ENCODE data around the gene TRPM5. TPM values are rescaled to one million over a fixed set of nuclear protein-coding genes. Genes with fewer than 3 reads are reported as not detected.
A peak's percentile ranks its signal among the peaks of the same experiment; 100 is the strongest.

Gene TRPM5
- polyA plus RNA-seq, 3 donors from 2014 or later = not detected

DNA sequence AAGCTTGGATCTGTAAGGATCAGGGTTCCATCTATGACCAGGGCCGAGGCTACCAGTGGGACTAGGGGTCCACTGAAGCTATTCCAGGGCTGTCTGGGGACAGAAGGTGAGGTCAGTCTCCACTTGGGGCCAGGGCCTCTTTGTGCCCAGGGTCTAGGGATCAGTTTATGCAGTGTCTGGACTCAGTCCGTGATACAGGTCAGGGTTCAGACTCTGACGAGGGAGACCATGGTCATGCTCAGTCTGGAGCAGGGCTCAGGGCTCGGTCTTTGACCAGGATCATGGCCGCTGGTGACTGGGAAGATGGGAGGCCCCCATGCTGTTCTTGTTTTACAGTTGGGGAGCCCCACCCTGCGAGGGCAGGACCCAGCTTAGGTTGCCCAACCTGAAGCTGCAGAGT, 32.0 kb downstream of the TRPM5 start:
- Mint-ChIP-seq H3K27ac (no peak overlapping the region), H3K9me3 (no peaks in the 10 kb centered on the region), H3K4me1 (no peaks in the 10 kb centered on the region), H3K4me3 (no peak overlapping the region), H3K36me3 (no peaks in the 10 kb centered on the region), H3K27me3 (ENCODE audit: low read depth in 3 of 3) (peaks cover 0 to 3% (median 0%) of the 10 kb centered on the region in 3 donors)
- no peak for DNase-seq

DNA sequence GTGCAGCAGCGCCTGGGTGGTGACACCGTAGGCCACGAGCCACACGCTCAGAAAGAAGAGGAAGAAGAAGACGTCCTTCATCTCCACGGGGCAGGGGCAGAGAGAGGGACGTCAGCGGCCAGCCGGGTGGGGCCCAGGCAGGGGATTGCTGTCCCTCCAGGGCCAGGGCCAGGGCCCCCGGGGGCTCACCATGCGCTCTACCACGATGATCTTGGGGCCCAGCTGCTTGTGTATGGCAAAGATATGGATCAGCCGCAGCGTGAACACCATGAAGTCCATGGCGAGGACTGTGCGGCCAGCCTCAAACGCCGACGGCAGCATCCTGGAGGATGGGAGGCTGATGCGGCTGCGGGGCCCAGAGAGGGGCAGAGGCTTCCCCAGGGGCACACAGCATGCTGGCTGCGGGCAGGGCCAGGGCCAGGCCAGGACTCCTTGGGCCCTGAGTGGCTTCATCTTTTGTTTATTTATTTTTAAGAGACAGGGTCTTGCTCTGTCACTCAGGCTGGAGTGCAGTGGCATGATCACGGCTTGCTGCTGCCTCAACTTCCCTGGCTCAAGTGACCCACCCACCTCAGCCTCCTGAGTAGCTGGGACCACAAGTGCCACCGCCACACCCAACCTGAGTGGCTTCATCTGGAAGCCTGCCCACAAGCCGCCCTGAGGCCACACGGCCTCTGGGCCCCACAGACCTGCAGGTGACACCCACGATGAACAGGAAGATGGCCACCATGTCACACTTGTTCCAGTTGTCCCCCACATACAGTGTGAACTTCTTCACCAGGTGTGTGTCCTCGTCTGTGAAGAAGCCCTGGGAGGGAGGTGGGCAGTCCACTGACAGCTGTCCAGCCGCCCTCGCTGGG, 32.6 kb downstream of the TRPM5 start:
- Mint-ChIP-seq H3K9me3 (no peaks in the 10 kb centered on the region), H3K4me3 (no peak overlapping the region), H3K36me3 (no peaks in the 10 kb centered on the region), H3K27ac (no peak overlapping the region), H3K27me3 (ENCODE audit: low read depth in 3 of 3) (peaks cover 0 to 3% (median 0%) of the 10 kb centered on the region in 3 donors), H3K4me1 (no peaks in the 10 kb centered on the region)
- DNase-seq = no peak

DNA sequence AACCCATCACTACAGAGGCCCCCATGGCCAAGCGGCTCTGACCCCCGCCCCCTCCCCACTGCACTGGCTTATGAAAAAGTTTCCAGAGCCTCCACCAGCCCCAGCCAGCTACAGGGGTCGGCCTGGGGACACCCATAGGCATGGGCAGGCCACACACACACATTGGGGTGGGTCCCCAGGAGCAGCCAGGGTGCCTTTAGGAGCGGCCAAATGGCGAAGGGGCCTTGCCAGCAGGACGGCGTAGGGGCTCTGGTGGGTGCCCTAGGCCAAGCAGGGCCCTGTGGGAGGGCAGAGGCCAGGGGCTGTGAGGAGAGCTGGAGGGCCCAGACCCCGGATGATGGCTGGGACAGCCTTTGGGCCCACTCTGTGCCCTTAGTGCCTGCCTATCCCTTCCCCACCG, 33.7 kb downstream of the TRPM5 start:
- DNase-seq = no peak
- Mint-ChIP-seq H3K9me3 (no peaks in the 10 kb centered on the region), H3K4me3 (no peak overlapping the region), H3K27me3 (ENCODE audit: low read depth in 3 of 3) (peaks cover 0 to 4% (median 0%) of the 10 kb centered on the region in 3 donors), H3K4me1 (no peaks in the 10 kb centered on the region), H3K36me3 (no peaks in the 10 kb centered on the region), H3K27ac (no peak overlapping the region)

DNA sequence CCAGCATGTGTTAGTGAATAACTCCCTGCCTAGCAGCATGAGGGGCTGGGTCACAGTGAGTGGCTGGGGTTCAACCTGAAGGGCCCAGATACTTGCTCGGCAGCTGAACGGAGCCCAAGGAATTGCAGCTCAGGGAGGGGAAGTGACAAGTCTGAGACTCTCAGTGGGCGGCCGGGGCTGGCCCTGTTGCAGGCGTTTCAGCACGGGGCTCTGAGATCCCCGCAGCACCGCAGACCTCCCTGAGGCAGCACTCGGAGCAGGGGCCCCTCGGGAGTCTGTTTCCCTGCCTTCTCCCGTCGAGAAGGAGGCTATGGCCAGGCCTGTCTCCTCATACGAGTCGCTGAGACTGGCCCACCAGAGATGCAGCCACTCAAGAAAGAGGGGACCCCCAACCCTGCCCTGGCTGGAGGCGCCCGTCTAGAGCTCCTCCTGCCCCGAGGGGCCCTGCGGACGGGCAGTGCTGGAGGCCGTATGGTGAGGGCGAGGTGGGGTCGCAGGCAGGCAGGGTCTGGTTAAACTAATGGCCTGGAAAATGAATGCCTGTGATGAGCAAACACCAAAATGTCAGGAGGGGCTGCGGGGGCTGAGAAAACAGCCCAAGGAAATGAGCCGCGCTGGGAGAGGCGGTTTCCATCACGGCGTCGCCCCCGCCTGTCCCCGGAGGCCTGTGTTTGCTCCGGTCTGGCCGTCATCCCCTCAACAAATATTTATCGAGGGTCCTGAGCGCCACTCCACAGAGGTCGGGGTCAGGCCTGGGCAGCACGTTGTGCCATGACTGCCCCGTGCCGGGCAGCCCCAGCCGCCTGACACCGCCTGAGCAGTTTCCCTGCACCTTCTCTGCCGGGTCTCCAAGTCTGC, 34.5 kb downstream of the TRPM5 start:
- Mint-ChIP-seq H3K27me3 (ENCODE audit: low read depth in 3 of 3) (peaks cover 0 to 4% (median 0%) of the 10 kb centered on the region in 3 donors), H3K4me3 (no peak overlapping the region), H3K4me1 (no peaks in the 10 kb centered on the region), H3K27ac (no peak overlapping the region), H3K36me3 (no peaks in the 10 kb centered on the region), H3K9me3 (no peaks in the 10 kb centered on the region)
- DNase-seq = no peak

DNA sequence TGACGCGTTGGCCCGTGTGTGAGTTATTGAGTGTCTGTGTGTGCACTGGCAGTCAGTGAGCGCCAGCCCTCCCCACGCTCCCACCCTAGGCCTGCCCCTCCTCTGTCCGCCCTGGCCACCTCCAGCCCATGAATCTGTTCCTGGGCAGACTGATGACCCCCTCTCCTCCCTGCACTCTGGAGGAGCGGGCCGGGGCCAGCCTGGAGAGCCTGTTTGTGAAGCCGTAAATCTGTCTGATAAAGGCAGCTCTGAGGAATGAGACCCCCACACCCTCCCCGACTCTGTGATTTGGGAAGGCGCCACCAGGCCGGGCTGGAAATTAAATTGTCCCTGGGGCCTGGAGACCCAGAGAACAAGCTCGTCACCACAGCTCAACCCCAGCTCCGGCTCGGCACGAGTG, 35.2 kb downstream of the TRPM5 start:
- Mint-ChIP-seq H3K36me3 (no peaks in the 10 kb centered on the region), H3K27me3 (ENCODE audit: low read depth in 3 of 3) (peaks cover 0 to 6% (median 1%) of the 10 kb centered on the region in 3 donors), H3K4me1 (no peaks in the 10 kb centered on the region), H3K27ac (no peak overlapping the region), H3K9me3 (no peaks in the 10 kb centered on the region), H3K4me3 (no peak overlapping the region)
- DNase-seq = no peak

DNA sequence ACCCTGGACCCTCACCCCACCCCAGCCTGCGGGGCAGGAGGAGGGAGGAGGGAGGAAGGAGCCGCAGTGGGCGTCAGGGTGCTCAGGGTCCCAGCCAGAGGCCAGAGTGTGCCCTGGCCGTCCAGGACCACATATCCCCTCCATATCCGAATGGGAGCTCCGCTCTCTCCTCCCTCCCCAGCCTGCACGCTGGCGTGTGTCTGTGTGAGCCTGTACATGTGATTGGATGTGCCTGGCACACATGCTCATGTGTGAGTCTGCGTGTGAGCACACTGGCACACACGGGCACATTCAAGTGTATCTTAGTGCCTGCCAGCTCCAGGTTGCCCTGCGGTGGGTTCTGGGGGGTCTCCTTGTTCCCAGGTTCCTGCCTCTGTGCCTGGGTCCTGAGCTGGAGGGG, 35.6 kb downstream of the TRPM5 start:
- Mint-ChIP-seq H3K4me1 (no peaks in the 10 kb centered on the region), H3K27me3 (ENCODE audit: low read depth in 3 of 3) (peaks cover 0 to 6% (median 1%) of the 10 kb centered on the region in 3 donors), H3K27ac (no peak overlapping the region), H3K9me3 (no peaks in the 10 kb centered on the region), H3K4me3 (no peak overlapping the region), H3K36me3 (no peaks in the 10 kb centered on the region)
- no peak for DNase-seq

DNA sequence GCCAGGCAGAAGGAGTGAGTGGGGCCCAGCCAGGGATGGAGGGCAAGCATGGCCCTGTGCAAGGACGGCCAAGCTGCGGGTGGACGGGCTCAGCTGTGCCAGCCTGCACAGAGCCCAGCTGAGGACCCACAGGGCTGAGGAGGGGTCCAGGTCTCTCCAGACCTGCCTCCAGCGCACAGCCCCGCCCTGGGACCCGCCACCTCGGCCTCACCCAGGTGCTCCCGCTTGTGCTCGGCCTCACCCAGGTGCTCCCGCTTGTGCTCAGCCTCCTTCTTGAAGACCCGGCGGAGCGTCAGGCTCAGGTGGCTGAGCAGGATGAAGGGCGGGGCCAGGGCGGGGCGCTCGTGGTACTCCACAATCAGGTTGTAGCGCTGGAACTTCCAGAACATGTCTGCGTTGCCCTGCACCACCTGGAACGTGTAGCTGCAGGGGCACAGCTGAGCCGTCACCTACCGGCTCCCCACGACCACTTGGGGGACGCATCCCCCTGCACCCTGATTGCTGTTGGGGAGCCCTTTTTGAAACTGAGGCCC, 37.4 kb downstream of the TRPM5 start:
- Mint-ChIP-seq H3K27me3 (ENCODE audit: low read depth in 3 of 3) (peaks cover 0 to 6% (median 1%) of the 10 kb centered on the region in 3 donors), H3K27ac (no peak overlapping the region), H3K36me3 (peaks cover 0 to 3% (median 0%) of the 10 kb centered on the region in 3 donors), H3K9me3 (no peaks in the 10 kb centered on the region), H3K4me3 (no peak overlapping the region), H3K4me1 (peaks cover 6 to 8% of the 10 kb centered on the region in 2 donors)
- DNase-seq = no peak

DNA sequence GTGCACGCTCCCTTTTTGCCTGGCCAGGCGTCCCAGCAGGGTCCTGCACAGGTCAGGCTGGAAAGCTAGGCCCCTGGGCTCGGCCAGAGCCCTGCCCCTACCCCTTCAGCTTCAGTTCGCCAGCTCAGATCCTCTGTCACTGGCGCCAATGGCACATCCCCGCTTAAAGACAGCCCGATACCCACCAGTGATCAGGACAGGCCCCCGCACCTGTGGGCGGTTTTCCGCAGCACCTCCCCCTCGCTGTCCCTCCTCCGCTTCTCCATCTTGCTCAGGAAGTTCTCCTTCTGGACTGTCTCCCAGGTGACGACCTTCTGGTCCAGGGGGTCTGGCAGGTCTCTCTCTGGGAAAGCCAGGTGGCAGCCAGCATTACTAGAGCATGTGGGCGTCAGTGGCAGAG, 37.9 kb downstream of the TRPM5 start:
- Mint-ChIP-seq H3K9me3 (no peaks in the 10 kb centered on the region), H3K4me3 (no peak overlapping the region), H3K27ac (no peak overlapping the region), H3K36me3 (peaks cover 0 to 3% (median 0%) of the 10 kb centered on the region in 3 donors), H3K27me3 (ENCODE audit: low read depth in 3 of 3) (peaks cover 0 to 6% (median 3%) of the 10 kb centered on the region in 3 donors), H3K4me1 (peaks cover 11% of the 10 kb centered on the region in 2 donors)
- DNase-seq = no peak

DNA sequence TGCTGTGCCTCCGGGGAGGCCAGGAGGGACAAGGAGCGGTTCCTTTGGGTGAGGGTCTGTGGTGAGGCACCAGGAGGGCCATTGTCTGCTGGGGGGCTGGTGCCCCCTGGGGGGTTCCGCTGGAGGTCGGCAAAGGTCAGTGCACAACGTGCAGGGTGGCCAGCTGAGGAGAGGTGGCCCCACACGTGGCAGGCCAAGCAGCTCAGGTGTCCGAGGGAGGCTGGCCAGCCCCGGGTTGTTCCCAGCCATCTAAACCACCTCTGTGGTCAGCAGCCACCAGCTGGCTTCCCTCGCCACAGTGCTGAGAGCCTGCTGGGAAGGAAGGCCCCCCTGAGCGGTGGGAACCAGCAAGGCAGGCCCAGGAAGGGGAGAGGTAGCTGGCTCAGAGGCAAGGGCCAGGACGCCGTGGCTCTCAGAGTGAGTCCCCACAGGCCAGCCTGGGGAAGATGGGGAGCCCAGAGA, 39.5 kb downstream of the TRPM5 start:
- H3K27me3 Mint-ChIP-seq (ENCODE audit: low read depth in 3 of 3) = peaks cover 6 to 12% (median 11%) of the 10 kb centered on the region in 3 donors
- H3K9me3 Mint-ChIP-seq = no peaks in the 10 kb centered on the region
- H3K27ac Mint-ChIP-seq = no peak overlapping the region
- peaks cover 15 to 18% of the 10 kb centered on the region in 2 donors for H3K4me1 Mint-ChIP-seq
- H3K36me3 Mint-ChIP-seq = peaks cover 0 to 3% (median 0%) of the 10 kb centered on the region in 3 donors
- no peak overlapping the region for H3K4me3 Mint-ChIP-seq
- no peak for DNase-seq

DNA sequence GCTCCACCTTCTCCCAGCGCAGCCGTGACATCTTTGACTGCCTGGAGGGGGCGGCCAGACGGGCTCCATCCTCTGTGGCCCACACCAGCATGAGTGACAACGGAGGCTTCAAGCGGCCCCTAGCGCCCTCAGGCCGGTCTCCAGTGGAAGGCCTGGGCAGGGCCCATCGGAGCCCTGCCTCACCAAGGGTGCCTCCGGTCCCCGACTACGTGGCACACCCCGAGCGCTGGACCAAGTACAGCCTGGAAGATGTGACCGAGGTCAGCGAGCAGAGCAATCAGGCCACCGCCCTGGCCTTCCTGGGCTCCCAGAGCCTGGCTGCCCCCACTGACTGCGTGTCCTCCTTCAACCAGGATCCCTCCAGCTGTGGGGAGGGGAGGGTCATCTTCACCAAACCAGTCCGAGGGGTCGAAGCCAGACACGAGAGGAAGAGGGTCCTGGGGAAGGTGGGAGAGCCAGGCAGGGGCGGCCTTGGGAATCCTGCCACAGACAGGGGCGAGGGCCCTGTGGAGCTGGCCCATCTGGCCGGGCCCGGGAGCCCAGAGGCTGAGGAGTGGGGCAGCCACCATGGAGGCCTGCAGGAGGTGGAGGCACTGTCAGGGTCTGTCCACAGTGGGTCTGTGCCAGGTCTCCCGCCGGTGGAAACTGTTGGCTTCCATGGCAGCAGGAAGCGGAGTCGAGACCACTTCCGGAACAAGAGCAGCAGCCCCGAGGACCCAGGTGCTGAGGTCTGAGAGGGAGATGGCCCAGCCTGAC, 41.2 kb downstream of the TRPM5 start:
- H3K4me3 Mint-ChIP-seq = peak overlapping the region in 3 of 5 donors; percentile 38 to 93 (median 59)
- H3K27me3 Mint-ChIP-seq (ENCODE audit: low read depth in 3 of 3) = peaks cover 6 to 15% (median 13%) of the 10 kb centered on the region in 3 donors
- DNase-seq = no peak
- H3K36me3 Mint-ChIP-seq = peaks cover 0 to 3% (median 0%) of the 10 kb centered on the region in 3 donors
- H3K27ac Mint-ChIP-seq = no peak overlapping the region
- no peaks in the 10 kb centered on the region for H3K9me3 Mint-ChIP-seq
- H3K4me1 Mint-ChIP-seq = peaks cover 15 to 24% of the 10 kb centered on the region in 2 donors

DNA sequence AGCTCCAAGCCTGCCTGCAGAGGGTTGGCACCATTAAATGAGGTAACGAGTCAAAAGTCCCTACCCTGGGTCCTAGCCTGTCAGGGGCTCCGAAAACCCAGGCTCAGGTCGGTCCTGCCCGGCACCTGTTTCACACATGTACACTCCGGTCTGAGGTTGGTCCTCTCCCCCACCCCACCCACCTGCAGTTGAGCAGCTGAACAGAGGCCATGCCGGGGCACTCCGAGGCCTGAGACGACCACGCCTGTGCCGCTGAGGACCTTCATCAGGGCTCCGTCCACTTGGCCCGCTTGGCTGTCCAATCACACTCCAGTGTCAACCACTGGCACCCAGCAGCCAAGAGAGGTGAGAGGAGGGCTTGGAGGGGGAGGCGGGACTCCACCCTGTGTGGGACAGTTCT, 42.2 kb downstream of the TRPM5 start:
- peak overlapping the region in 4 of 5 donors; percentile 49 to 93 (median 92) for H3K4me3 Mint-ChIP-seq
- peak overlapping the region in 2 of 6 donors; percentile 22 to 29 for H3K27ac Mint-ChIP-seq

DNA sequence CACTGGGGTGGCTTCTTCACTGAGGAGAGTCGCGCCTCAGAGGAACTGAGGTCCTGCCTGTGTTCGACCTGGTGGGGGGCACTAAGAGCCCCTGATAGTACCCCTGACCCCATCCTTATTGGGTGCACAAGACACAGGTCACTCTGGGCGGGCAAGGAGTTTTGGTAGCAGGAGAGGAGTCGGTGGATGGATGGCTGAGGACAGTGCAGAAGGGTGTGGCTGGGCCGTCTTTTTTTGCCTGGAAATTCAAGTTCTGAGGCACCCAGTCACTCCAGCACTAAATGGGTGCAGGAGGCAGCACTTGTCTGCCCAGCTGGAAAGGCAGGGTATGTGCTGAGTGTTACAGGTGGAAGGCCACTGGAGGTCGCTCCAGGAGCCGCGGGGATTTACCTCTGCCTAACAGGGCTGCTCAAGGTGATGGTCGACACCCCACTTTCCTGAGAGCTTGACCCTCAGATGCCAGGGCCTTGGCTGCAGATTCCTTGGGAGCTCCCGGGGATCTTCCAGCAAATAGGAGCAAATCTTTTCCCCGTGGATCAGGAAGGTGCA, 42.8 kb downstream of the TRPM5 start:
- H3K4me3 Mint-ChIP-seq = peak overlapping the region; percentile 91 to 93 (median 92)
- H3K36me3 Mint-ChIP-seq = peaks cover 4 to 14% (median 5%) of the 10 kb centered on the region in 3 donors
- DNase-seq = no peak

More for the DNA sequence above, 42.2 kb downstream of the TRPM5 start:
- H3K4me1 Mint-ChIP-seq = peaks cover 20 to 24% of the 10 kb centered on the region in 2 donors
- H3K36me3 Mint-ChIP-seq = peaks cover 2 to 9% (median 5%) of the 10 kb centered on the region in 3 donors
- H3K27me3 Mint-ChIP-seq (ENCODE audit: low read depth in 3 of 3) = peaks cover 6 to 15% (median 11%) of the 10 kb centered on the region in 3 donors
- DNase-seq = no peak
- H3K9me3 Mint-ChIP-seq = no peaks in the 10 kb centered on the region

More for the DNA sequence above, 42.8 kb downstream of the TRPM5 start:
- Mint-ChIP-seq H3K4me1 (peaks cover 20 to 24% of the 10 kb centered on the region in 2 donors), H3K9me3 (no peaks in the 10 kb centered on the region), H3K27ac (peak overlapping the region in 5 of 6 donors; percentile 66 to 94 (median 88)), H3K27me3 (ENCODE audit: low read depth in 3 of 3) (peaks cover 6 to 15% (median 10%) of the 10 kb centered on the region in 3 donors)

Measured in immature natural killer cell (primary cell).